Kidney (tissue), 14 donors: ENCODE results near the gene DLX1. TPM values are rescaled to one million over a fixed set of nuclear protein-coding genes. Genes with fewer than 3 reads are reported as not detected.
"Not testable (repeated sequence)": the region's sequence is repeated elsewhere in the genome, so short reads cannot be mapped to it uniquely, and the experiment has no call there.

Source experiments
- DNase-seq, 5 donors: peaks; one replicate each; pipeline ENCODE4 v3.0.0-alpha.2; 2013 to 2020
- FAIRE-seq: peaks from 2 replicates; lab custom pipeline; 2012; peaks lifted over from hg19 to GRCh38; lab: Jason Lieb, UNC
- H3K27ac ChIP-seq, 2 donors: one replicate each; pipeline ENCODE4 v1.7.0; 2013; ENCODE audit warnings: low read depth in 2 of 2, low read length in 2 of 2, inconsistent platforms in 1 of 2
- H3K27me3 ChIP-seq: one replicate; pipeline ENCODE4 v1.7.1; 2013; ENCODE audit warnings: low read length, inconsistent platforms; ENCODE audit not compliant: control insufficient read depth, insufficient read depth
- H3K36me3 ChIP-seq, 3 donors: one replicate each; pipeline versions ENCODE4 v1.7.0 to v1.7.1; 2013; ENCODE audit warnings: low read length in 3 of 3, control low read depth in 1 of 3, inconsistent platforms in 1 of 3; ENCODE audit not compliant: insufficient read depth in 3 of 3, control insufficient read depth in 2 of 3
- H3K4me1 ChIP-seq, 3 donors: one replicate each; pipeline versions ENCODE4 v1.7.0 to v1.7.1; 2013; ENCODE audit warnings: low read length in 3 of 3, inconsistent platforms in 1 of 3, low read depth in 1 of 3; ENCODE audit not compliant: control insufficient read depth in 2 of 3, insufficient read depth in 2 of 3
- H3K4me3 ChIP-seq, 3 donors: one replicate each; pipeline versions ENCODE4 v1.7.0 to v1.8.1; 2013; ENCODE audit warnings: low read length in 3 of 3, control low read depth in 1 of 3, inconsistent platforms in 1 of 3
- H3K9ac ChIP-seq, 3 donors: one replicate each; pipeline versions ENCODE4 v1.7.0 to v1.7.1; 2013; ENCODE audit warnings: low read length in 3 of 3, control low read depth in 1 of 3, inconsistent platforms in 1 of 3
- H3K9me3 ChIP-seq, 3 donors: one replicate each; pipeline versions ENCODE4 v1.7.0 to v1.7.1; 2013; ENCODE audit warnings: low read length in 3 of 3, control low read depth in 1 of 3, inconsistent platforms in 1 of 3; ENCODE audit not compliant: control insufficient read depth in 2 of 3, insufficient read depth in 1 of 3
- CTCF ChIP-seq: IDR thresholded peaks from 3 replicates; pipeline ENCODE4 v1.5.1; 2012; ENCODE audit warnings: mild to moderate bottlenecking, moderate library complexity, borderline replicate concordance; ENCODE audit not compliant: insufficient read depth; ENCODE audit errors: extremely low read depth
- intact Hi-C: fragments of 100-400 bp; cut with DNase I; formaldehyde crosslinking; loops from one replicate; pipeline ENCODE4 v1.11.1; 2022
- polyA plus RNA-seq: library from polyadenylated mRNA; stranded (reverse); fragments of 350-450 nt; fragmentation: Illumina TruSeq; extraction: RNeasy Lipid Tissue Mini Kit (QIAGEN cat#74804); gene quantifications from one replicate; pipeline ENCODE4 v1.2.3, GENCODE V29; 2014; ENCODE audit warnings: low read depth, low replicate concordance; ENCODE audit not compliant: insufficient read depth
- total RNA-seq: library from RNA; stranded (reverse); fragmentation: NEBNext Ultra II Directional; extraction: Animal tissue kit (Norgen Biotek cat#: 25700); gene quantifications from one replicate; pipeline ENCODE4 v1.2.1, GENCODE V29; 2021
- donor health status: control.
- donor health status: control.
- donor health status: control.
- donor health status: control.
- donor health status: control.
- donor health status: DM: yes; HTN: yes; CAD: no.
- donor health status: Normal renal cell carcinoma (clear cell type).

Gene DLX1
- total and polyA plus RNA-seq, 2 donors from 2014 or later = not detected

DNA sequence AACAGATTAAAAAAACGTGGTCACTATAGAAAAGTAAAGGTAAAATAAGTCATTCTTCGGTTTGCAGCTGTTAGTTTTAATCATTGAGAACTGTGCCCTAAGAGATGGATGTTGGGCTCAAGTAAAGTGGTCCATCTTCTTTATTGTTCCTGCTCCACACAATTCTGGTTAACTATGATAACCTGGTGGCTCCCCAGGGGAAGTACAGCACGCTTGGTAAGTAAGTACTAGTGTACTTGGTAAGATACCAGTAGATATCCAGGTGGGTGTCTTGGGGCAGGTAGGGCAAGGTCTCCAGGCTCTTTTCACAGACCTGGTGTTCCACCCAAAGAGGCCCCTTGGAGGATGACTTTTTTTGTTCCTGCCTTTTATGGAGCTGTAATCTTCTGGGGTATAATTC, 49.0 kb downstream of the DLX1 start:
- H3K27ac ChIP-seq = no peak overlapping the region
- no peaks in the 10 kb centered on the region for H3K4me1 ChIP-seq
- FAIRE-seq (no peak), DNase-seq (no peak)
- no peaks in the 10 kb centered on the region for H3K9me3 ChIP-seq
- no peaks in the 10 kb centered on the region for H3K36me3 ChIP-seq
- H3K9ac ChIP-seq = no peak overlapping the region
- TF ChIP-seq CTCF = no peak
- intact Hi-C loops = no loop called here
- no peak overlapping the region for H3K4me3 ChIP-seq
- H3K27me3 ChIP-seq = no peaks in the 10 kb centered on the region

GRCh38 chr2:172135446-172135845, 50.1 kb downstream of the DLX1 start:
- Histone ChIP-seq H3K9me3 (peaks cover 0 to 3% (median 0%) of the 10 kb centered on the region in 3 donors), H3K27me3 (no peaks in the 10 kb centered on the region), H3K4me3 (no peak overlapping the region), H3K27ac (no peak overlapping the region), H3K36me3 (no peaks in the 10 kb centered on the region), H3K9ac (no peak overlapping the region), H3K4me1 (no peaks in the 10 kb centered on the region)
- intact Hi-C loops = no loop called here
- DNase-seq (no peak), FAIRE-seq (no peak)
- no peak for TF ChIP-seq CTCF

GRCh38 chr2:172137109-172137508, 51.8 kb downstream of the DLX1 start:
- no peaks in the 10 kb centered on the region for H3K27me3 ChIP-seq
- intact Hi-C loops = no loop called here
- no peak overlapping the region for H3K9ac ChIP-seq
- no peak for FAIRE-seq
- H3K9me3 ChIP-seq = peaks cover 0 to 3% (median 0%) of the 10 kb centered on the region in 3 donors
- no peak overlapping the region for H3K27ac ChIP-seq
- DNase-seq = no peak
- H3K4me1 ChIP-seq = no peaks in the 10 kb centered on the region
- no peaks in the 10 kb centered on the region for H3K36me3 ChIP-seq
- no peak overlapping the region for H3K4me3 ChIP-seq
- no peak for TF ChIP-seq CTCF

DNA sequence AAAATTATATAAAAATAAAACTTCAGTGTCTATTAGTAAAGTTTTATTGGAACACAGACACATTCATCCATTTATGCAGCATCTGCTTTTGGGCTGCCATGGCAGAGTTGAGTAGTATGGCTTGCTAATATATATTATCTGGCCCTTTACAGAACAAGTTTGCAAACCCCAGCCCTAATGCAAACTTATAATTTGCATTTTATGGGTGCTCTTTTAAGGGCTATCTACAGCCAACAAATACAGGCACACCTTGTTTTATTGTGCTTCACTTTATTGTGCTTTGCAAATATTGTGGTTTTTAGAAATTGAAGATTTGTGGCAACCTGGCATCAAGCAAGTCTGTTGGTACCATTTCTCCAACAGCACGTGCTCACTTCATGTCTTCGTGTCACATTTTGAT, 52.6 kb downstream of the DLX1 start:
- no peak overlapping the region for H3K27ac ChIP-seq
- no peak for FAIRE-seq
- no peak overlapping the region for H3K4me3 ChIP-seq
- H3K4me1 ChIP-seq = no peaks in the 10 kb centered on the region
- no peaks in the 10 kb centered on the region for H3K27me3 ChIP-seq
- intact Hi-C loops = no loop called here
- H3K36me3 ChIP-seq = no peaks in the 10 kb centered on the region
- TF ChIP-seq CTCF = no peak
- DNase-seq = no peak
- H3K9me3 ChIP-seq = peaks cover 0 to 3% (median 0%) of the 10 kb centered on the region in 3 donors
- H3K9ac ChIP-seq = no peak overlapping the region

DNA sequence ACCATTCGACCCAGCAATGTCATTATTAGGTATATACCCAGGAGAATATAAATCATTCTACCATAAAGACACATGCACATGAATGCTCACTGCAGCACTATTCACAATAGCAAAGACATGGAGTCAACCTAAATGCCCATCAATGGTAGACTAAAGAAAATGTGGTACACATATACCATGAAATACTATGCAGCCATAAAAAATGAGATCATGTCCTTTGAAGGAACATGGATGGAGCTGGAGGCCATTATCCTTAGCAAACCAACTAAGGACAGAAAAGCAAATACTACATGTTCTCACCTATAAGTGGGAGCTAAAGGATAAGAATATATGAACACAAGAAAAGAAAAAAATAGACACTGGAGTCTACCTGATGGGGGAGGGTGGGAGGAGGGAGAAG, 53.4 kb downstream of the DLX1 start:
- FAIRE-seq, H3K27me3 ChIP-seq, intact Hi-C loops, H3K36me3 ChIP-seq, H3K9me3 ChIP-seq, H3K4me3 ChIP-seq, H3K9ac ChIP-seq, DNase-seq, H3K4me1 ChIP-seq, H3K27ac ChIP-seq: not testable (repeated sequence)
